GM12874 (cell line): Measurements from ENCODE around the gene HERC3.

ENCODE experiments used
- CTCF ChIP-seq: IDR thresholded peaks from 2 replicates; pipeline ENCODE4 v1.5.1; 2011; ENCODE audit warnings: low read depth, mild to moderate bottlenecking, control low read depth, low read length, moderate library complexity; ENCODE audit not compliant: insufficient read depth

The HERC3 gene

GRCh38 chr4:88582493-88582892 is 9.8 kb upstream of the HERC3 start:
- TF ChIP-seq CTCF: no peak

GRCh38 chr4:88583631-88584470 is 8.4 kb upstream of the HERC3 start:
- TF ChIP-seq CTCF: no peak

DNA sequence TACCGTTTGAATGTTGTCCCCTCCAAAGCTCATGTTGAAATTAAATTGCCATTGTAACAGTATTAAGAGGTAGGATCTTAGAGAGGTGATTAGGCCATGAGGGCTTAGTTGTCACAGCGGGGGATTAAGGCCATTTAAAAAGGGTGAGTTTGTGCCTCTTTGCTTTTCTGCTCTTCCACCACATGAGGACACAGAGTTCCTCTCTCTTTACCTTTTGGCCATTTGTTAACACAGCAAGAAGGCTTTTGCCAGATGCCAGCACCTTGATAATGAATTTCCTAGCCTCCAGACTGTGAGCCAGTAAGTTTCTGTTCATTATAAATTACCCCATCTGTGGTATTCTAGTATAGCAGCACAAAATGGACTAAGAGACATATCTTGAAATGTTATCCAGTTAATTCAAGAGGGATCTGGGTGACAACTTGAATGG is 7.8 kb upstream of the HERC3 start:
- TF ChIP-seq CTCF: no peak

- TF ChIP-seq CTCF: no peak
These were observed 6.4 kb upstream of the HERC3 start for GRCh38 chr4:88585917-88586316.

- TF ChIP-seq CTCF: no peak
These were observed 5.0 kb upstream of the HERC3 start for GRCh38 chr4:88587306-88587705.

- no peak for TF ChIP-seq CTCF
These were observed 544 bp downstream of the HERC3 start for GRCh38 chr4:88592600-88593448.

- TF ChIP-seq CTCF: no peak
These were observed 5.8 kb downstream of the HERC3 start for GRCh38 chr4:88597970-88598660.
